Measurements from ENCODE around the gene A2ML1. TPM values are rescaled to one million over a fixed set of nuclear protein-coding genes. Genes with fewer than 3 reads are reported as not detected.

Gene A2ML1
- total RNA-seq, 1 experiment from 2014 or later, result not detected

GRCh38 chr12:8907513-8907912, 85.1 kb downstream of the A2ML1 start:
- Mint-ChIP-seq H3K27ac (ENCODE audit: low read depth, unreplicated experiment) (no peak overlapping the region), H3K4me3 (ENCODE audit: unreplicated experiment) (no peak overlapping the region), H3K4me1 (ENCODE audit: insufficient read depth, unreplicated experiment) (peaks cover 6% of the 10 kb centered on the region), H3K36me3 (ENCODE audit: insufficient read depth, unreplicated experiment) (no peaks in the 10 kb centered on the region), H3K27me3 (ENCODE audit: insufficient read depth, unreplicated experiment) (no peaks in the 10 kb centered on the region), H3K9me3 (ENCODE audit: unreplicated experiment) (no peaks in the 10 kb centered on the region)
- no peak for TF ChIP-seq CTCF (IDR thresholded peaks at IDR 0.05; ENCODE audit: unreplicated experiment)
- BruUV-seq (replicated peaks), result no TSS peak
- intact Hi-C loops (cut with micrococcal nuclease), result no loop called here
- ChIA-PET CTCF (interaction anchor here (0.6 to 0.7 kb wide), 2 partner anchors 16 to 78 kb away, joined by 3 read pairs; no protein-coding TSS in a partner anchor), POLR2A (no interaction called here)
- DNase-seq (ENCODE audit: unreplicated experiment), result no peak

GRCh38 chr12:8909752-8910151, 87.3 kb downstream of the A2ML1 start:
- H3K27me3 Mint-ChIP-seq (ENCODE audit: insufficient read depth, unreplicated experiment), result no peaks in the 10 kb centered on the region
- intact Hi-C loops (cut with micrococcal nuclease), result loop anchor here (10.0 kb wide), 1 partner anchor 95 kb away; no protein-coding TSS in a partner anchor
- no peak for DNase-seq (ENCODE audit: unreplicated experiment)
- H3K9me3 Mint-ChIP-seq (ENCODE audit: unreplicated experiment), result no peaks in the 10 kb centered on the region
- no TSS peak for BruUV-seq (replicated peaks)
- H3K36me3 Mint-ChIP-seq (ENCODE audit: insufficient read depth, unreplicated experiment), result no peaks in the 10 kb centered on the region
- no peak for TF ChIP-seq CTCF (IDR thresholded peaks at IDR 0.05; ENCODE audit: unreplicated experiment)
- H3K4me1 Mint-ChIP-seq (ENCODE audit: insufficient read depth, unreplicated experiment), result peaks cover 22% of the 10 kb centered on the region
- no peak overlapping the region for H3K4me3 Mint-ChIP-seq (ENCODE audit: unreplicated experiment)
- ChIA-PET CTCF (interaction anchor here (0.6 to 2.7 kb wide), 5 partner anchors 19 to 261 kb away, joined by 3 to 12 read pairs (median 4); no protein-coding TSS in a partner anchor), POLR2A (no interaction called here)
- no peak overlapping the region for H3K27ac Mint-ChIP-seq (ENCODE audit: low read depth, unreplicated experiment)

- peaks cover 22% of the 10 kb centered on the region for H3K4me1 Mint-ChIP-seq (ENCODE audit: insufficient read depth, unreplicated experiment)
- CTCF ChIA-PET, result interaction anchor here (0.6 to 4.3 kb wide), 10 partner anchors 22 to 839 kb away, joined by 3 to 30 read pairs (median 3); partner anchors contain the start of gene M6PR
- no peaks in the 10 kb centered on the region for H3K36me3 Mint-ChIP-seq (ENCODE audit: insufficient read depth, unreplicated experiment)
- intact Hi-C loops (cut with micrococcal nuclease), result loop anchor here (10.0 kb wide), 1 partner anchor 93 kb away; no protein-coding TSS in a partner anchor
- no peaks in the 10 kb centered on the region for H3K9me3 Mint-ChIP-seq (ENCODE audit: unreplicated experiment)
- no TSS peak for BruUV-seq (replicated peaks)
- no peak for DNase-seq (ENCODE audit: unreplicated experiment)
- no peak overlapping the region for H3K27ac Mint-ChIP-seq (ENCODE audit: low read depth, unreplicated experiment)
- POLR2A ChIA-PET, result interaction anchor here (0.7 to 6.2 kb wide), 2 partner anchors 38 to 211 kb away, joined by 4 to 76 read pairs; partner anchors contain the start of gene M6PR
- H3K4me3 Mint-ChIP-seq (ENCODE audit: unreplicated experiment), result no peak overlapping the region
- H3K27me3 Mint-ChIP-seq (ENCODE audit: insufficient read depth, unreplicated experiment), result no peaks in the 10 kb centered on the region
- TF ChIP-seq CTCF (IDR thresholded peaks at IDR 0.05; ENCODE audit: unreplicated experiment), result no peak
These were observed 89.3 kb downstream of the A2ML1 start for GRCh38 chr12:8911606-8912268.

GRCh38 chr12:8912914-8913313, 90.5 kb downstream of the A2ML1 start:
- CTCF ChIA-PET, result interaction anchor here (0.6 to 4.3 kb wide), 8 partner anchors 17 to 413 kb away, joined by 3 to 30 read pairs (median 5); partner anchors contain the start of gene M6PR
- POLR2A ChIA-PET, result interaction anchor here (0.7 to 6.2 kb wide), 3 partner anchors 21 to 37 kb away, joined by 3 to 76 read pairs (median 5); partner anchors contain the start of gene M6PR
- intact Hi-C loops (cut with micrococcal nuclease), result loop anchor here (10.0 kb wide), 1 partner anchor 92 kb away; no protein-coding TSS in a partner anchor

More at GRCh38 chr12:8912914-8913313, 90.5 kb downstream of the A2ML1 start:
- no peaks in the 10 kb centered on the region for H3K27me3 Mint-ChIP-seq (ENCODE audit: insufficient read depth, unreplicated experiment)
- H3K27ac Mint-ChIP-seq (ENCODE audit: low read depth, unreplicated experiment), result no peak overlapping the region
- TF ChIP-seq CTCF (IDR thresholded peaks at IDR 0.05; ENCODE audit: unreplicated experiment), result no peak
- H3K9me3 Mint-ChIP-seq (ENCODE audit: unreplicated experiment), result no peaks in the 10 kb centered on the region
- peak; percentile 11 for DNase-seq (ENCODE audit: unreplicated experiment)
- no TSS peak for BruUV-seq (replicated peaks)
- peaks cover 16% of the 10 kb centered on the region for H3K4me1 Mint-ChIP-seq (ENCODE audit: insufficient read depth, unreplicated experiment)
- no peaks in the 10 kb centered on the region for H3K36me3 Mint-ChIP-seq (ENCODE audit: insufficient read depth, unreplicated experiment)
- peak overlapping the region; percentile 76 for H3K4me3 Mint-ChIP-seq (ENCODE audit: unreplicated experiment)
